Fibroblast of gingiva (primary cell): ENCODE measurements around the gene EIF4ENIF1.
"Not testable (repeated sequence)": the region's sequence is repeated elsewhere in the genome, so short reads cannot be mapped to it uniquely, and the experiment has no call there.

ENCODE experiments used
- DNase-seq: peaks from one replicate; pipeline ENCODE4 v3.0.0-alpha.2; 2011; ENCODE audit warnings: low read depth

The EIF4ENIF1 gene

GRCh38 chr22:31489632-31490495, at the start of gene EIF4ENIF1:
Gene EIF4ENIF1 (minus strand): TSS chr22:31489842. CDS start chr22:31488718, 1,124 bp downstream.
- peak; percentile 91 for DNase-seq

GRCh38 chr22:31538815-31539214, 49.2 kb upstream of the EIF4ENIF1 start:
- DNase-seq: no peak

GRCh38 chr22:31537019-31537535, 47.4 kb upstream of the EIF4ENIF1 start:
- no peak for DNase-seq

- no peak for DNase-seq
These were observed 43.7 kb upstream of the EIF4ENIF1 start for GRCh38 chr22:31533374-31533773.

GRCh38 chr22:31532060-31532459, 42.4 kb upstream of the EIF4ENIF1 start:
- no peak for DNase-seq

- peak; percentile 17 for DNase-seq
These were observed 41.2 kb upstream of the EIF4ENIF1 start for GRCh38 chr22:31530823-31531195.

GRCh38 chr22:31526270-31526669, 36.6 kb upstream of the EIF4ENIF1 start:
- no peak for DNase-seq

GRCh38 chr22:31524132-31524531, 34.5 kb upstream of the EIF4ENIF1 start:
- not testable (repeated sequence) for DNase-seq

GRCh38 chr22:31520051-31520450, 30.4 kb upstream of the EIF4ENIF1 start:
- no peak for DNase-seq

GRCh38 chr22:31509061-31509762, 19.6 kb upstream of the EIF4ENIF1 start:
- DNase-seq: no peak

GRCh38 chr22:31508536-31508935, 18.9 kb upstream of the EIF4ENIF1 start:
- no peak for DNase-seq

- DNase-seq: not testable (repeated sequence)
These were observed 17.9 kb upstream of the EIF4ENIF1 start for GRCh38 chr22:31507517-31507916.

GRCh38 chr22:31504282-31504681, 14.6 kb upstream of the EIF4ENIF1 start:
- DNase-seq: peak; percentile 29

GRCh38 chr22:31503211-31503964, 13.7 kb upstream of the EIF4ENIF1 start:
- DNase-seq: no peak

- no peak for DNase-seq
These were observed 12.1 kb upstream of the EIF4ENIF1 start for GRCh38 chr22:31501738-31502137.

- DNase-seq: no peak
These were observed 7.7 kb upstream of the EIF4ENIF1 start for GRCh38 chr22:31497148-31497938.

GRCh38 chr22:31496735-31497146, 7.1 kb upstream of the EIF4ENIF1 start:
- no peak for DNase-seq

GRCh38 chr22:31496007-31496734, 6.5 kb upstream of the EIF4ENIF1 start, which contains the start of gene SFI1:
Gene SFI1 (plus strand): TSS chr22:31496536. CDS start chr22:31508285, 11,749 bp downstream.
- peak; percentile 88 for DNase-seq

- no peak for DNase-seq
These were observed 5.7 kb upstream of the EIF4ENIF1 start for GRCh38 chr22:31495343-31495742.

- not testable (repeated sequence) for DNase-seq
These were observed 3.7 kb upstream of the EIF4ENIF1 start for GRCh38 chr22:31493355-31493754.

- DNase-seq: no peak
These were observed 2.5 kb upstream of the EIF4ENIF1 start for GRCh38 chr22:31492151-31492550.
